ENCODE data around the gene DUS4L. TPM values are rescaled to one million over a fixed set of nuclear protein-coding genes. Genes with fewer than 3 reads are reported as not detected.

DUS4L gene, protein sequence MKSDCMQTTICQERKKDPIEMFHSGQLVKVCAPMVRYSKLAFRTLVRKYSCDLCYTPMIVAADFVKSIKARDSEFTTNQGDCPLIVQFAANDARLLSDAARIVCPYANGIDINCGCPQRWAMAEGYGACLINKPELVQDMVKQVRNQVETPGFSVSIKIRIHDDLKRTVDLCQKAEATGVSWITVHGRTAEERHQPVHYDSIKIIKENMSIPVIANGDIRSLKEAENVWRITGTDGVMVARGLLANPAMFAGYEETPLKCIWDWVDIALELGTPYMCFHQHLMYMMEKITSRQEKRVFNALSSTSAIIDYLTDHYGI
- total RNA-seq (2014; rRNA removed; shearing (Covaris generic)) (14.9 and 16.9 TPM in 2 replicates), total RNA-seq (2022) (23.0 and 26.9 TPM in 2 replicates), Bru-seq, nascent RNA (percentile 86 among the genes with signal in this experiment), BruChase-seq, experiment 1, labeled RNA remaining after a 6-hour chase (percentile 64 among the genes with signal in this experiment), BruChase-seq, experiment 2, labeled RNA remaining after a 2-hour chase (percentile 70 among the genes with signal in this experiment)
- long read RNA-seq, transcript DUS4L-201 (8 exons, 2,220 nt): major isoform, 7 of 20 reads
- long read RNA-seq, partial matches to known transcripts: 4 of 20 reads
- long read RNA-seq, other reads (novel, unspliced or antisense): 7 of 20 reads

DNA sequence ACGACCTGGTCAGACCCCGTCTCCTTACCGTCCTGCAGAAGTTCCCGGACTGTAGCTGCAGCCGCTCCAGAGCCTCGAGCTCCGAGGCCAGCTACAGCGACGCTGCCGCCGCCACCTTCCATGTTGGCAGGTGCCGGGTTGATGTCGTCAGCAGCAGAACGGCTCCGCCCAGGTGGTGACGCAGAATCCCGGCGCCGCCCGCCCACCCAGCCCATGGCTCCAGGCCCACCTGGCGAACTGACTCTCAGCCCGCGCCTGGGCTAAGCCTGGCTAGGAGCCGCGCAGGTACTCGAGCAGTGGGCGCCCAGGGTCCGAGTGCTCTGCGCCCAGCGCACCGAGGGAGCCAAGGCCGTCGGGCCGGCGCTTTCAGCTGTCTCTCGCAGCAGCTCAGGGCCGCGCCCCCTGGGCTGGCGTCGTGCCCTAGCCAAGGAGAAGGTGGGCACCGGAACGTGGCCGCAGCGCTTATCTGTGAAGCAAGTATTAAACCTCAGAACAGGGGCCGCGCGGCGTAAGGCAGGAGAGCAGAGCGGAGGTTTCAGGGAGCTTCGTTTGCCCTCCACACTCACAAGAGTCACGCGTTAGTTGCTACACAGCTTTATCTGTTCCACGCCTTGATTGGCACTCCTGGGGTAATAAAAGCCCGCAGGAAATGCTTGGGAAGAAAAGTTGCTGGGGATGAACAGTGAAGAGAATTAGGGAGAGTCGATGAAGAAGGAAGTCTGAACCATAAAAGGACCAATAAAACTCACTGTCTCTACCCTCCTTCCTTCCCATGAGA is at the start of gene DUS4L, which contains the start of gene COG5:
Gene DUS4L, plus strand, starts transcription at position 197 of the 778 bp plus-strand sequence. CDS start 3,100 bp downstream, outside the sequence.
Gene COG5, minus strand, starts transcription at position 146 of the 778 bp plus-strand sequence. Its CDS starts 24 bp downstream, at position 122.
- H3K4me3 ChIP-seq (ENCODE audit: low read depth, low read length, poor library complexity, severe bottlenecking): peak within 1 kb of the TSS; percentile 81
- BruUV-seq (replicated peaks): no TSS peak
- peak within 1 kb of the TSS; percentile 85 for H2AFZ ChIP-seq (ENCODE audit: low read length)
- intact Hi-C loops (cut with micrococcal nuclease; ENCODE audit: unreplicated experiment): loop anchor here (1.0 to 5.0 kb wide), 3 partner anchors 16 to 697 kb away; partner anchors contain the start of genes BCAP29, CBLL1 and PIK3CG
- H3K4me1 ChIP-seq (ENCODE audit: insufficient read depth, low read length, poor library complexity, severe bottlenecking): peaks cover 50% of the 10 kb centered on the region
- ChIA-PET CTCF (ENCODE audit: unreplicated experiment) (interaction anchor here (0.6 to 0.9 kb wide), 3 partner anchors 50 to 180 kb away, joined by 3 read pairs; no protein-coding TSS in a partner anchor), POLR2A (interaction anchor here (0.5 to 3.4 kb wide), 15 partner anchors 12 to 1297 kb away, joined by 3 to 25 read pairs (median 4); partner anchors contain the start of gene CBLL1)
- peaks cover 7% of the 10 kb centered on the region; the same call in 1 of the 2 replicates for H4K20me1 ChIP-seq (ENCODE audit: insufficient read depth, low read length)
- H3K4me2 ChIP-seq (ENCODE audit: low read length): peak within 1 kb of the TSS; percentile 86
- H3K9me3 ChIP-seq (ENCODE audit: low read length): no peaks in the 10 kb centered on the region
- H3K9me2 ChIP-seq (ENCODE audit: insufficient read depth, low read length): no peaks in the 10 kb centered on the region
- peak; percentile 86 for DNase-seq (ENCODE audit: low spot score)
- peak within 1 kb of the TSS; percentile 57 for H3K27ac ChIP-seq (ENCODE audit: low read depth, low read length, poor library complexity, severe bottlenecking)
- peaks cover 56% of the 10 kb centered on the region for H3K79me2 ChIP-seq (ENCODE audit: insufficient read depth, low read depth, low read length)
- no peak for TF ChIP-seq EZH2phosphoT487 (IDR thresholded peaks at IDR 0.05; ENCODE audit: borderline replicate concordance, low read depth, low read length)
- TF ChIP-seq, protein P1, sequence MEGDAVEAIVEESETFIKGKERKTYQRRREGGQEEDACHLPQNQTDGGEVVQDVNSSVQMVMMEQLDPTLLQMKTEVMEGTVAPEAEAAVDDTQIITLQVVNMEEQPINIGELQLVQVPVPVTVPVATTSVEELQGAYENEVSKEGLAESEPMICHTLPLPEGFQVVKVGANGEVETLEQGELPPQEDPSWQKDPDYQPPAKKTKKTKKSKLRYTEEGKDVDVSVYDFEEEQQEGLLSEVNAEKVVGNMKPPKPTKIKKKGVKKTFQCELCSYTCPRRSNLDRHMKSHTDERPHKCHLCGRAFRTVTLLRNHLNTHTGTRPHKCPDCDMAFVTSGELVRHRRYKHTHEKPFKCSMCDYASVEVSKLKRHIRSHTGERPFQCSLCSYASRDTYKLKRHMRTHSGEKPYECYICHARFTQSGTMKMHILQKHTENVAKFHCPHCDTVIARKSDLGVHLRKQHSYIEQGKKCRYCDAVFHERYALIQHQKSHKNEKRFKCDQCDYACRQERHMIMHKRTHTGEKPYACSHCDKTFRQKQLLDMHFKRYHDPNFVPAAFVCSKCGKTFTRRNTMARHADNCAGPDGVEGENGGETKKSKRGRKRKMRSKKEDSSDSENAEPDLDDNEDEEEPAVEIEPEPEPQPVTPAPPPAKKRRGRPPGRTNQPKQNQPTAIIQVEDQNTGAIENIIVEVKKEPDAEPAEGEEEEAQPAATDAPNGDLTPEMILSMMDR (conservative IDR thresholded peaks at IDR 0.05; ENCODE audit: low read length): no peak
- peaks cover 23% of the 10 kb centered on the region for H3K36me3 ChIP-seq (ENCODE audit: insufficient read depth, low read length)

DNA sequence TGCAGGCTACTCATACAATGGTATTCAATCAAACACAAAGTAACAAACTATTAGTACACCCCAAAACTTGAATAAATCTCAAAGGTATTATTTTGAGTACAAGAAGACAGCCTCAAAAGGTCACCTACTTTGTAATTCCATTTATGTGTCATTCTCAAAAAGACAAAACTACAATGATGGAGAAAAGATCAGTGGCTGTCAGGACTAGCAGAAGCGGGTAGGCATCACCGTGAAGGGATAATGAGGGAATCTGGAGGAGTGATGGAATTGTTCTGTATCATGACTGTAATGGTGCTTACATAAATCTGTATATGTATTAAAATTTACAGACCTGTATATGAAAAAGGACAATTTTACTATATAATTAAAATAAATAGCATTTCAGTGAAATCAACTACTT is 37.1 kb upstream of the DUS4L start:
- intact Hi-C loops (cut with micrococcal nuclease; ENCODE audit: unreplicated experiment): no loop called here
- DNase-seq (ENCODE audit: low spot score): no peak
- Histone ChIP-seq H3K4me3 (ENCODE audit: low read depth, low read length, poor library complexity, severe bottlenecking) (no peak overlapping the region), H3K79me2 (ENCODE audit: insufficient read depth, low read depth, low read length) (no peaks in the 10 kb centered on the region), H3K9me3 (ENCODE audit: low read length) (no peaks in the 10 kb centered on the region), H4K20me1 (ENCODE audit: insufficient read depth, low read length) (no peaks in the 10 kb centered on the region), H3K27ac (ENCODE audit: low read depth, low read length, poor library complexity, severe bottlenecking) (no peak overlapping the region), H3K36me3 (ENCODE audit: insufficient read depth, low read length) (peaks cover 17% of the 10 kb centered on the region), H2AFZ (ENCODE audit: low read length) (no peak overlapping the region), H3K4me2 (ENCODE audit: low read length) (no peak overlapping the region), H3K4me1 (ENCODE audit: insufficient read depth, low read length, poor library complexity, severe bottlenecking) (no peaks in the 10 kb centered on the region), H3K9me2 (ENCODE audit: insufficient read depth, low read length) (no peaks in the 10 kb centered on the region)
- BruUV-seq (replicated peaks): no TSS peak
- POLR2A ChIA-PET: no interaction called here
- no peak for TF ChIP-seq EZH2phosphoT487 (IDR thresholded peaks at IDR 0.05; ENCODE audit: borderline replicate concordance, low read depth, low read length)
- TF ChIP-seq, protein P1 (conservative IDR thresholded peaks at IDR 0.05; ENCODE audit: low read length): no peak
- CTCF ChIA-PET (ENCODE audit: unreplicated experiment): no interaction called here
